Skeletal muscle tissue (tissue), 4 donors: ENCODE measurements around the gene STK32B. TPM values are rescaled to one million over a fixed set of nuclear protein-coding genes. Genes with fewer than 3 reads are reported as not detected.

Experiments
- H3K27ac ChIP-seq: one replicate; pipeline ENCODE4 v1.7.0; 2013; ENCODE audit warnings: mild to moderate bottlenecking, low read depth, low read length, inconsistent platforms
- H3K27me3 ChIP-seq, 3 donors: one replicate each; pipeline ENCODE4 v1.7.0; 2013; ENCODE audit warnings: low read length in 3 of 3; ENCODE audit not compliant: control insufficient read depth in 3 of 3, insufficient read depth in 3 of 3
- H3K36me3 ChIP-seq, 3 donors: one replicate each; pipeline ENCODE4 v1.7.0; 2013; ENCODE audit warnings: low read length in 3 of 3; ENCODE audit not compliant: control insufficient read depth in 3 of 3, insufficient read depth in 3 of 3
- H3K4me1 ChIP-seq, 3 donors: one replicate each; pipeline ENCODE4 v1.7.0; 2013; ENCODE audit warnings: low read length in 3 of 3, mild to moderate bottlenecking in 3 of 3; ENCODE audit not compliant: control insufficient read depth in 3 of 3, insufficient read depth in 3 of 3
- H3K4me3 ChIP-seq, 3 donors: one replicate each; pipeline ENCODE4 v1.7.0; 2013; ENCODE audit warnings: low read length in 3 of 3
- H3K9ac ChIP-seq, 3 donors: one replicate each; pipeline ENCODE4 v1.7.0; 2013; ENCODE audit warnings: low read length in 3 of 3, mild to moderate bottlenecking in 3 of 3, moderate library complexity in 2 of 3, low read depth in 1 of 3
- H3K9me3 ChIP-seq, 3 donors: one replicate each; pipeline ENCODE4 v1.7.0; 2013; ENCODE audit warnings: low read length in 3 of 3; ENCODE audit not compliant: control insufficient read depth in 3 of 3
- total RNA-seq: library from RNA; depleted of rRNA; stranded (reverse); fragments of >200 nt; gene quantifications from one replicate; pipeline ENCODE4 v1.2.3, GENCODE V29; 2014
- donor health status: Osteomylitis.

Gene STK32B
- total RNA-seq, 1 donor from 2014 or later = 5.7 TPM

DNA sequence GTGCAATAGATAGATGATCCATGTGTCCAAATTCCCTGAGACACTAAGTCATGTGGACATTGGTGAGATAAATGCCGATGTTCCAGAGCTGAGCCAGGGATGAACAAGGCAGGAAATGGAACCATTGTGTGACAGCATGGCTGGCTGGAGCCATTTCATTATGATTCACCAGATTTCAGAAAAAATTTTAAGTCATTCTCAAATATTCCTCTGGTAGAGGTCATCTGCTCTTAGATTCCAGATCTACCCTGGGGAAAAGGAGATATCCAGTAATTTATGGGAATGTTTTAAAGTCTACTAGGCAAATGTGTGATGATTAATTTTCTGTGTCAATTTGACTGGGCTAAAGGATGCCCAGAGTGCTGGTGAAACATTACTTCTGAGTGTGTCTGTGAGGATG, 287.3 kb downstream of the STK32B start:
- Histone ChIP-seq H3K36me3 (no peaks in the 10 kb centered on the region), H3K27me3 (no peaks in the 10 kb centered on the region), H3K4me3 (no peak overlapping the region), H3K4me1 (no peaks in the 10 kb centered on the region), H3K27ac (no peak overlapping the region), H3K9ac (no peak overlapping the region), H3K9me3 (peaks cover 0 to 3% (median 0%) of the 10 kb centered on the region in 3 donors)

DNA sequence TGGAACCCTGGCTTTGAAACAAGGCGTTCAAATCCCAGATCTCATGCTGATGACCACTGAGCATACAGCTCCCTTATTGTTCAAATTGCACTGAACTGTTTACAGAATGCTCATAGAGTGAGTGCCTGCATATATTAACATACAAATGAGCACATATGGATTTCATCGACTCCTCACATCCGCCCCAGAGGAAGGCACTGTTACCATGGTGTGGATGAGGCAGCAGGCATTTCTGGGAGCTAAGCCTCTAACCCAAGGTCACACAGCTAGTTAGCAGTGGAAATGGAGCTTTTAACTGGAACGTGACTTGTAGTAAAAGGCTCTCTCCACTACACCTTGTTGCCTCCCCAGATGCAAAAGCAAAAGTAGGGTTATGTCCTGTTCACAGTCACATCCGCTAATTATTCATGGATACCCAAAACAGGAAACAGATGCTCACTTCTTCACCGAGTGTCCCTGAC, 289.7 kb downstream of the STK32B start:
- Histone ChIP-seq H3K27me3 (no peaks in the 10 kb centered on the region), H3K36me3 (no peaks in the 10 kb centered on the region), H3K27ac (no peak overlapping the region), H3K9me3 (peaks cover 0 to 3% (median 0%) of the 10 kb centered on the region in 3 donors), H3K4me3 (no peak overlapping the region), H3K4me1 (no peaks in the 10 kb centered on the region), H3K9ac (no peak overlapping the region)

DNA sequence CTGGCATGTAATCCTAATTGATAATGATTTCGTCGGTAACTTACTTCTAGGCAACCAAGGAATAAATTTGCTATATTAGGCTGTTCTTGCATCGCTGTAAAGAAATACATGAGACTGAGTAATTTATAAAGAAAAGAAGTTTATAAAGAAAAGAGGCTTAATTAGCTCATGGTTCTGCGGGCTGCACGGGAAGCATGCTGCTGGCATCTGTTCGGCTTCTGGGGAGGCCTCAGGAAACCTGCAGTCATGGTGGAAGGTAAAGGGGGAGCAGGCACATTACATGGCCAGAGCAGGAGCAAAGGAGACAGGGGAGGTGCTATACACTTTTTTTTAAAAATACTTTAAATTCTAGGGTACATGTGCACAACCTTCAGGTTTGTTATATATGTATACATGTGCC, 290.2 kb downstream of the STK32B start:
- Histone ChIP-seq H3K36me3 (no peaks in the 10 kb centered on the region), H3K27me3 (no peaks in the 10 kb centered on the region), H3K9me3 (peaks cover 0 to 3% (median 0%) of the 10 kb centered on the region in 3 donors), H3K4me1 (no peaks in the 10 kb centered on the region), H3K9ac (no peak overlapping the region), H3K4me3 (no peak overlapping the region), H3K27ac (no peak overlapping the region)

- Histone ChIP-seq H3K4me3 (no peak overlapping the region), H3K27ac (no peak overlapping the region), H3K4me1 (no peaks in the 10 kb centered on the region), H3K9ac (no peak overlapping the region), H3K9me3 (peaks cover 0 to 2% (median 0%) of the 10 kb centered on the region in 3 donors), H3K27me3 (no peaks in the 10 kb centered on the region), H3K36me3 (no peaks in the 10 kb centered on the region)
Observed at GRCh38 chr4:5355846-5356245, 304.6 kb downstream of the STK32B start.

DNA sequence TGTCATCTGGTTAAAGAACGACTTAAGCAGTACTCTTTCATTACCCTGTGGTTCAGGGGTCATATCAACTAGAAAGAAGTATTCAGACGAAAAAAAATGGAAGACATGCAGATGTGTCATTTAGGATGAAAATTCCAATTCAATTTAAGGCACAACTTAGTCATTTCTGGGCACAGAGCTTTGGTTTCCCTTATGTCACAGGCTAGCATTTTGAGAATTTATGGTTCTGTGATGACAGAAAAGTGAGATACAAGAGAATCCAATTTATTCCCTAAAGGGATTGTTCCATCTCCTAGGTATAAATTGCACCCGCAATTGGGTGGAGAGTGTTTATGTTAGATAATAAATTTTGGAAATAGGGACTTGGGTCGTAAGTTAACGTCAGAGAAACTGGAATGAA, 306.6 kb downstream of the STK32B start:
- H3K4me1 ChIP-seq = no peaks in the 10 kb centered on the region

GRCh38 chr4:5361968-5362367, 310.7 kb downstream of the STK32B start:
- Histone ChIP-seq H3K27ac (no peak overlapping the region), H3K4me1 (no peaks in the 10 kb centered on the region), H3K27me3 (no peaks in the 10 kb centered on the region), H3K4me3 (no peak overlapping the region), H3K9me3 (no peaks in the 10 kb centered on the region), H3K9ac (no peak overlapping the region), H3K36me3 (no peaks in the 10 kb centered on the region)

More for the DNA sequence above, 306.6 kb downstream of the STK32B start:
- H3K4me3 ChIP-seq = no peak overlapping the region
- H3K36me3 ChIP-seq = no peaks in the 10 kb centered on the region
- no peak overlapping the region for H3K9ac ChIP-seq
- H3K27ac ChIP-seq = no peak overlapping the region
- H3K9me3 ChIP-seq = peaks cover 0 to 2% (median 0%) of the 10 kb centered on the region in 3 donors
- no peaks in the 10 kb centered on the region for H3K27me3 ChIP-seq

DNA sequence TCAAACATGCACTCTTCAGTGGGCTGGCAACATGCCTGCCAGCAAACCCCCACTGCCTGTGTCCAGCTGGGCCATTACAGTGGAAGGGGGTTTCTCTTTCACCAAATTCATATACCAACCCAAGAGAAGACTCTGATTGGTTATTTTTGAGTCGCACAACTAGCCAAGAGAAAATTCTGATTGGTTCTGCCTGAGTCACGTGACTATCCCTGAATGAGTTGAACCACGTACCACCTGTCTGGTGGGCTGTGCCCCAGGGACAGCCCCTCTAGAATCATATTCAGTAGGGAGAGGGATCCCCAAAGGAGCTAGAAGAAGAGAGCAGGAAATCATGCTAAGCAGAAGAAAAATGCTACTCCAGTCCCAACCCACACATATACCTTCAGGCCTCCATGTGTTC, 313.1 kb downstream of the STK32B start:
- no peaks in the 10 kb centered on the region for H3K4me1 ChIP-seq
- H3K9me3 ChIP-seq = no peaks in the 10 kb centered on the region
- H3K4me3 ChIP-seq = no peak overlapping the region
- H3K27me3 ChIP-seq = no peaks in the 10 kb centered on the region
- H3K36me3 ChIP-seq = no peaks in the 10 kb centered on the region
- H3K9ac ChIP-seq = no peak overlapping the region
- no peak overlapping the region for H3K27ac ChIP-seq

- H3K9me3 ChIP-seq = no peaks in the 10 kb centered on the region
- H3K4me1 ChIP-seq = no peaks in the 10 kb centered on the region
- no peak overlapping the region for H3K4me3 ChIP-seq
- no peak overlapping the region for H3K27ac ChIP-seq
- no peaks in the 10 kb centered on the region for H3K27me3 ChIP-seq
- H3K9ac ChIP-seq = no peak overlapping the region
- no peaks in the 10 kb centered on the region for H3K36me3 ChIP-seq
Observed at GRCh38 chr4:5365071-5366008, 314.1 kb downstream of the STK32B start.

- H3K9me3 ChIP-seq = no peaks in the 10 kb centered on the region
- no peak overlapping the region for H3K9ac ChIP-seq
- no peaks in the 10 kb centered on the region for H3K4me1 ChIP-seq
- H3K36me3 ChIP-seq = no peaks in the 10 kb centered on the region
- no peaks in the 10 kb centered on the region for H3K27me3 ChIP-seq
- H3K27ac ChIP-seq = no peak overlapping the region
- H3K4me3 ChIP-seq = no peak overlapping the region
Observed at GRCh38 chr4:5366009-5366386, 314.7 kb downstream of the STK32B start.

DNA sequence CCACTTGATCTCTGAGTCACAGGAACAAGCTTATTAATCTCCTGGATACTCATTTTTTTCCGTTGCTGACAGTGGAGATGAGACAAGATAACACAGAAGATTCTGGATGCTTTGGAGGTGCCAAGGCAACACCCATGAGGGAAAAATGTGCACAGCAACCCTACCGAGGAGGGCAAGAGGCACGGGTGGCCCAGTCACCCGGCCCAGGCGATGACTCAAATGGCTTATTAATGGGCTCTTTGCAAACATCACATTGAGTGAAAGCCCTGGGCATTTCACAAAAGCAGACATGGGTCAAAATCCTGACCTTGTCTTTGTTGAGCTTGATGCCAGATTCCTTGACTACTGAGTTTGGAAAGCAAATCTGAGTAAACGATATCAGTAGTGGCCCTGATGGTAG, 315.1 kb downstream of the STK32B start:
- H3K27me3 ChIP-seq = no peaks in the 10 kb centered on the region
- H3K9me3 ChIP-seq = no peaks in the 10 kb centered on the region
- H3K36me3 ChIP-seq = no peaks in the 10 kb centered on the region
- no peak overlapping the region for H3K27ac ChIP-seq
- H3K4me1 ChIP-seq = no peaks in the 10 kb centered on the region
- H3K9ac ChIP-seq = no peak overlapping the region
- H3K4me3 ChIP-seq = no peak overlapping the region
